ENCODE results near the gene NCR2. TPM values are rescaled to one million over a fixed set of nuclear protein-coding genes. Genes with fewer than 3 reads are reported as not detected.

NCR2 gene
- total and polyA plus RNA-seq, 10 donors: not detected

GRCh38 chr6:41298785-41299502 is 36.5 kb upstream of the NCR2 start:
- no peaks in the 10 kb centered on the region for H3K27me3 ChIP-seq (replicated peaks in 1 of 7)
- no peaks in the 10 kb centered on the region for H3K36me3 ChIP-seq
- peak overlapping the region in 6 of 8 donors; percentile 29 to 60 (median 47) for H3K27ac ChIP-seq
- no peak overlapping the region for H3K4me3 ChIP-seq
- intact Hi-C loops (cut with DNase I; ENCODE audit: low total_unique reads): no loop called here
- TF ChIP-seq POLR2A (IDR thresholded peaks at IDR 0.05) (no peak), POLR2AphosphoS5 (IDR thresholded peaks at IDR 0.05) (no peak), CTCF (IDR thresholded peaks at IDR 0.05 in 8 of 11, conservative IDR thresholded peaks at IDR 0.05 in 3 of 11) (no peak)
- WGBS, 5 donors: 41 to 54% (median 49%) methylated on average over 3 of the region's 3 CpGs
- H3K9me3 ChIP-seq: peaks cover 0 to 12% (median 8%) of the 10 kb centered on the region in 8 donors
- H3K4me1 ChIP-seq: peaks cover 0 to 26% (median 8%) of the 10 kb centered on the region in 6 donors
- no peak for DNase-seq

- DNase-seq: no peak
- H3K27ac ChIP-seq: peak overlapping the region in 5 of 8 donors; percentile 31 to 70 (median 57)
- TF ChIP-seq CTCF (IDR thresholded peaks at IDR 0.05 in 8 of 11, conservative IDR thresholded peaks at IDR 0.05 in 3 of 11): no peak
- no peak for TF ChIP-seq POLR2AphosphoS5 (IDR thresholded peaks at IDR 0.05)
- TF ChIP-seq POLR2A (IDR thresholded peaks at IDR 0.05): no peak
- peaks cover 7 to 33% (median 8%) of the 10 kb centered on the region in 6 donors for H3K4me1 ChIP-seq
- no peaks in the 10 kb centered on the region for H3K36me3 ChIP-seq
- intact Hi-C loops (cut with DNase I; ENCODE audit: low total_unique reads): no loop called here
- 34 to 52% (median 46%) methylated on average over 5 of the region's 5 CpGs for WGBS, 5 donors
- peaks cover 0 to 8% (median 0%) of the 10 kb centered on the region in 8 donors for H3K9me3 ChIP-seq
- H3K4me3 ChIP-seq: peak overlapping the region in 1 of 8 donors; percentile 22
- H3K27me3 ChIP-seq (replicated peaks in 1 of 7): peaks cover 0 to 6% (median 0%) of the 10 kb centered on the region in 7 donors
Observed at GRCh38 chr6:41302638-41303037, 32.8 kb upstream of the NCR2 start.

- Histone ChIP-seq H3K27me3 (replicated peaks in 1 of 7) (peaks cover 0 to 9% (median 0%) of the 10 kb centered on the region in 7 donors), H3K36me3 (no peaks in the 10 kb centered on the region), H3K9me3 (no peaks in the 10 kb centered on the region), H3K27ac (no peak overlapping the region), H3K4me3 (no peak overlapping the region), H3K4me1 (peaks cover 0 to 19% (median 2%) of the 10 kb centered on the region in 6 donors)
- WGBS, 5 donors: 33 to 39% (median 36%) methylated on average over 13 of the region's 13 CpGs
- DNase-seq: no peak
- intact Hi-C loops (cut with DNase I; ENCODE audit: low total_unique reads): no loop called here
- no peak for TF ChIP-seq POLR2AphosphoS5 (IDR thresholded peaks at IDR 0.05)
- TF ChIP-seq CTCF (IDR thresholded peaks at IDR 0.05 in 8 of 11, conservative IDR thresholded peaks at IDR 0.05 in 3 of 11): peak in 10 of 11 experiments; percentile 7 to 79 (median 61)
Observed at GRCh38 chr6:41306187-41306854, 29.1 kb upstream of the NCR2 start.

GRCh38 chr6:41315203-41315602 is 20.2 kb upstream of the NCR2 start:
- WGBS, 5 donors: 47 to 59% (median 56%) methylated on average over 2 of the region's 2 CpGs
- Histone ChIP-seq H3K27me3 (replicated peaks in 1 of 7) (peaks cover 0 to 28% (median 4%) of the 10 kb centered on the region in 7 donors), H3K27ac (no peak overlapping the region), H3K4me3 (no peak overlapping the region), H3K9me3 (no peaks in the 10 kb centered on the region), H3K36me3 (no peaks in the 10 kb centered on the region), H3K4me1 (peaks cover 3 to 18% (median 14%) of the 10 kb centered on the region in 6 donors)
- no peak for TF ChIP-seq CTCF (IDR thresholded peaks at IDR 0.05 in 8 of 11, conservative IDR thresholded peaks at IDR 0.05 in 3 of 11)
- no peak for TF ChIP-seq POLR2AphosphoS5 (IDR thresholded peaks at IDR 0.05)
- no peak for TF ChIP-seq POLR2A (IDR thresholded peaks at IDR 0.05)
- DNase-seq: no peak
- intact Hi-C loops (cut with DNase I; ENCODE audit: low total_unique reads): no loop called here

Measured in spleen (tissue), 11 donors.